Jurkat, Clone E6-1 (cell line): ENCODE results near the gene CD58.

Source experiments
- DNase-seq: peaks from one replicate; pipeline ENCODE4 v3.0.0-alpha.2; 2011; ENCODE audit warnings: low read depth, low spot score
- H3K4me3 ChIP-seq: 2 replicates; pipeline ENCODE4 v1.5.1; 2011; ENCODE audit warnings: mild to moderate bottlenecking, low read length, control low read depth, moderate library complexity

CD58 gene

GRCh38 chr1:116557323-116557878 is 13.4 kb downstream of the CD58 start:
- no peak overlapping the region for H3K4me3 ChIP-seq
- DNase-seq, result no peak

- no peak for DNase-seq
- H3K4me3 ChIP-seq, result no peak overlapping the region
These were observed 14.4 kb downstream of the CD58 start for GRCh38 chr1:116556289-116557006.

- DNase-seq, result no peak
- no peak overlapping the region for H3K4me3 ChIP-seq
These were observed 15.9 kb downstream of the CD58 start for GRCh38 chr1:116554924-116555323.

- no peak for DNase-seq
These were observed 17.3 kb downstream of the CD58 start for GRCh38 chr1:116553386-116554115.

GRCh38 chr1:116546354-116546977 is 24.4 kb downstream of the CD58 start:
- DNase-seq, result no peak
- H3K4me3 ChIP-seq, result no peak overlapping the region

More at GRCh38 chr1:116553386-116554115, 17.3 kb downstream of the CD58 start:
- no peak overlapping the region for H3K4me3 ChIP-seq

- H3K4me3 ChIP-seq, result no peak overlapping the region
These were observed 25.5 kb downstream of the CD58 start for GRCh38 chr1:116545359-116545705.

GRCh38 chr1:116544588-116545358 is 26.1 kb downstream of the CD58 start:
- H3K4me3 ChIP-seq, result no peak overlapping the region
- no peak for DNase-seq

More at GRCh38 chr1:116545359-116545705, 25.5 kb downstream of the CD58 start:
- DNase-seq, result no peak

GRCh38 chr1:116540088-116540487 is 30.7 kb downstream of the CD58 start:
- no peak overlapping the region for H3K4me3 ChIP-seq
- DNase-seq, result no peak

GRCh38 chr1:116538544-116538943 is 32.3 kb downstream of the CD58 start:
- DNase-seq, result no peak
- H3K4me3 ChIP-seq, result no peak overlapping the region

- no peak overlapping the region for H3K4me3 ChIP-seq
- no peak for DNase-seq
These were observed 32.9 kb downstream of the CD58 start for GRCh38 chr1:116537898-116538297.

GRCh38 chr1:116537040-116537831 is 33.6 kb downstream of the CD58 start:
- no peak for DNase-seq
- no peak overlapping the region for H3K4me3 ChIP-seq

GRCh38 chr1:116534014-116534739 is 36.6 kb downstream of the CD58 start:
- no peak for DNase-seq

GRCh38 chr1:116533429-116533820 is 37.4 kb downstream of the CD58 start:
- no peak overlapping the region for H3K4me3 ChIP-seq
- DNase-seq, result no peak

More at GRCh38 chr1:116534014-116534739, 36.6 kb downstream of the CD58 start:
- H3K4me3 ChIP-seq, result no peak overlapping the region

- no peak for DNase-seq
- no peak overlapping the region for H3K4me3 ChIP-seq
These were observed 38.0 kb downstream of the CD58 start for GRCh38 chr1:116532671-116533428.

GRCh38 chr1:116531917-116532316 is 38.9 kb downstream of the CD58 start:
- DNase-seq, result no peak

GRCh38 chr1:116529681-116530080 is 41.1 kb downstream of the CD58 start:
- DNase-seq, result no peak
- no peak overlapping the region for H3K4me3 ChIP-seq

More at GRCh38 chr1:116531917-116532316, 38.9 kb downstream of the CD58 start:
- no peak overlapping the region for H3K4me3 ChIP-seq

- H3K4me3 ChIP-seq, result no peak overlapping the region
- no peak for DNase-seq
These were observed 41.6 kb downstream of the CD58 start for GRCh38 chr1:116529199-116529631.
